ENCODE results near the gene CYB5D1. TPM values are rescaled to one million over a fixed set of nuclear protein-coding genes. Genes with fewer than 3 reads are reported as not detected.
A peak's percentile ranks its signal among the peaks of the same experiment; 100 is the strongest.
"Not testable (repeated sequence)": the region's sequence is repeated elsewhere in the genome, so short reads cannot be mapped to it uniquely, and the experiment has no call there.

Gene CYB5D1
- total and polyA plus RNA-seq, 3 donors from 2014 or later = 9.9 to 12.8 (median 10.1) TPM

- no peak for TF ChIP-seq CTCF (IDR thresholded peaks at IDR 0.05)
- TF ChIP-seq POLR2A (IDR thresholded peaks at IDR 0.05) = no peak
- no peak overlapping the region for H3K27ac ChIP-seq
- peaks cover 21% of the 10 kb centered on the region for H3K4me1 ChIP-seq
- WGBS, 2 donors = 60 to 76% methylated on average over 8 of the region's 8 CpGs
- H3K9me3 ChIP-seq = no peaks in the 10 kb centered on the region
- H3K36me3 ChIP-seq (ENCODE audit: low read depth, missing control alignments) = no peaks in the 10 kb centered on the region
- H3K4me3 ChIP-seq = peak overlapping the region; percentile 66 to 68
- intact Hi-C loops (cut with DNase I; ENCODE audit: low total_unique reads) = no loop called here
- no peaks in the 10 kb centered on the region for H3K27me3 ChIP-seq
- DNase-seq = no peak
Observed at GRCh38 chr17:7859028-7859427, 1.2 kb downstream of the CYB5D1 start.

GRCh38 chr17:7862692-7863437 lies 5.1 kb downstream of the CYB5D1 start:
- no peak overlapping the region for H3K4me3 ChIP-seq
- WGBS, 2 donors = 43 to 50% methylated on average over 3 of the region's 3 CpGs
- TF ChIP-seq CTCF (IDR thresholded peaks at IDR 0.05) (peak; percentile 76 to 82 (median 78)), POLR2A (IDR thresholded peaks at IDR 0.05) (no peak)
- no peaks in the 10 kb centered on the region for H3K36me3 ChIP-seq (ENCODE audit: low read depth, missing control alignments)
- H3K27me3 ChIP-seq = no peaks in the 10 kb centered on the region
- H3K9me3 ChIP-seq = no peaks in the 10 kb centered on the region
- H3K27ac ChIP-seq = no peak overlapping the region
- intact Hi-C loops (cut with DNase I; ENCODE audit: low total_unique reads) = no loop called here
- peak; percentile 68 for DNase-seq
- peaks cover 8% of the 10 kb centered on the region for H3K4me1 ChIP-seq

GRCh38 chr17:7864384-7864783 lies 6.6 kb downstream of the CYB5D1 start:
- intact Hi-C loops (cut with DNase I; ENCODE audit: low total_unique reads); H3K4me3 ChIP-seq; H3K4me1 ChIP-seq; H3K36me3 ChIP-seq (ENCODE audit: low read depth, missing control alignments); H3K27me3 ChIP-seq; H3K27ac ChIP-seq; DNase-seq; H3K9me3 ChIP-seq: not testable (repeated sequence)
- 85 to 88% methylated on average over 5 of the region's 5 CpGs for WGBS, 2 donors

- H3K27ac ChIP-seq = no peak overlapping the region
- 93 to 94% methylated on average over 5 of the region's 5 CpGs for WGBS, 2 donors
- H3K4me1 ChIP-seq = no peaks in the 10 kb centered on the region
- TF ChIP-seq POLR2A (IDR thresholded peaks at IDR 0.05) = no peak
- no peak for TF ChIP-seq CTCF (IDR thresholded peaks at IDR 0.05)
- H3K9me3 ChIP-seq = no peaks in the 10 kb centered on the region
- H3K27me3 ChIP-seq = no peaks in the 10 kb centered on the region
- DNase-seq = no peak
- no peaks in the 10 kb centered on the region for H3K36me3 ChIP-seq (ENCODE audit: low read depth, missing control alignments)
- intact Hi-C loops (cut with DNase I; ENCODE audit: low total_unique reads) = no loop called here
- H3K4me3 ChIP-seq = no peak overlapping the region
Observed at GRCh38 chr17:7864995-7865650, 7.3 kb downstream of the CYB5D1 start.

- TF ChIP-seq CTCF (IDR thresholded peaks at IDR 0.05) (no peak), POLR2A (IDR thresholded peaks at IDR 0.05) (no peak)
- Histone ChIP-seq H3K27me3 (no peaks in the 10 kb centered on the region), H3K9me3 (no peaks in the 10 kb centered on the region), H3K4me1 (no peaks in the 10 kb centered on the region), H3K4me3 (no peak overlapping the region), H3K36me3 (ENCODE audit: low read depth, missing control alignments) (no peaks in the 10 kb centered on the region), H3K27ac (no peak overlapping the region)
- intact Hi-C loops (cut with DNase I; ENCODE audit: low total_unique reads) = no loop called here
- DNase-seq = no peak
- 84 to 87% methylated on average over 5 of the region's 5 CpGs for WGBS, 2 donors
Observed at GRCh38 chr17:7867881-7868329, 10.1 kb downstream of the CYB5D1 start.
